Activated naive CD8-positive, alpha-beta T cell treated with anti-CD3 and anti-CD28 coated beads, Interleukin-2, amount 50 U/mL, for 16 hours (primary cell): Measurements from ENCODE around the gene MPC1.

ENCODE experiments used
- DNase-seq: peaks from one replicate; pipeline ENCODE4 v3.0.0-alpha.2; 2020; ENCODE audit warnings: low read depth, low spot score

Gene MPC1

DNA sequence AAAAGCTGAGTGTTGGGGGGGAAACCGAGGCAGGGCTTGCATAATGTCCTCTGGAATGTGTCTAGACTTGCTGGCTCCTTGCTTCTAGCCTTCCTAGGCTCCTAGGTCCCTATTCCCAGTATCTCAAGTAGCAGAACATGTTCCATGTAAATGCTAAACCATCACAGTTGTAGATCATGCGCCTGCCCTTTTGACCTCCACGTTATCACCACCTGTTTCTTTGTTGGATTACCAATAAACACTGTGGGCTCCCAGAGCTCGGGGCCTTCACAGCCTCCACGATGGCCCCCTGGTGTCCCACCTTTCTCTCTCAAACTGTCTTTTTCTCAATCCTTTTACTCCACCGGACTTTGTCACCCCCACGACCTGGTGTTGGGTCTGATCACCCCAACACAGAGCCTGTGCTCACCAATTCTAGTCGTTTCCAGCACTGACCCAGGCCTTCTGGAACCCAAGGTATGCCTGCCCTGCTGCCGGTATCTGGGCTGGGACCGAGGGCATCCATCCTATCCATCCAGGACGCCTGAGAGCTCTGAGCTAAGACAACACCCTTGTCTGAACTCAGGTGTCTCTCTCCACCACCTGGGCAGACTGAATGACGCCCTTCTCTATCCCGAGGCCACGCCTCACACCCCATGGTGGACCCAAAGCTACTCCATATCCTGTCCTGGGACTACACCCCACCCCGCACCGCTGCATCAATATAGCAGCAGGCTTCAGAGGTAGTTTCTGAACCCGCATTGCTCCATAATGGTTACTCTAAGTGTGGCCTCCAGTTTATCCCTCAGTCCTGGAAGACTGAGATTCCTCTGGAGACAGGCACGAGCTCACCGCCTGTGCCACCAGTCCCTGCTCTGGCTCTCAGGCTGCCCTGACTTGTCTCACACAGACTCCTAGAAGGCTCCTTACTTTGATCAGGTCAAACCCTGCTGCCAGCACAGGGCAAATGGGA lies 65.2 kb downstream of the MPC1 start:
- DNase-seq, result no peak

DNA sequence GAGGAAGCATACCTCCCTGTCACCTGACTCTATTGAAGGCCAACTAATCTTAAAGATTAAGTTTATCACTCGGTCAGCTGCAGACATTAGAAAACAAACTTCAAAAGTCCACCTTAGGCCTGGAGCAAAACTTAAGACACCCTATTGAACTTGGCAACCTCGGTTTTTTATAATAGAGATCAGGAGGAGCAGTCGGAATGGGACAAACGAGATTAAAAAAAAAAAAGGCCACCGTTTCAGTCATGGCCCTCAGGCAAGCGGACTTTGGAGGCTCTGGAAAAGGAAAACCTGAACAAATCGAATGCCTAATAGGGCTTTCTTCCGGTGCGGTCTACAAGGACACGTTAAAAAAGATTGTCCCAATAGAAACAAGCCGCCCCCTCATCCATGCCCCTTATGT lies 67.3 kb downstream of the MPC1 start:
- DNase-seq, result no peak
